B cell (primary cell): ENCODE data around the gene XRCC1. TPM values are rescaled to one million over a fixed set of nuclear protein-coding genes. Genes with fewer than 3 reads are reported as not detected.
A peak's percentile ranks its signal among the peaks of the same experiment; 100 is the strongest.

Experiments used
- ATAC-seq: fragments of 200-7000 bp; cut with Tn5 transposase; one replicate; pipeline ENCODE4 v1.10.0; 2021; ENCODE audit warnings: low read depth, mild to moderate bottlenecking, moderate number of reproducible peaks, moderate library complexity
- CTCF ChIA-PET: fragments of 350-600 bp; sonication (Branson Sonifier 250); formaldehyde crosslinking; loops from one replicate; lab custom pipeline; 2021; ENCODE audit warnings: antibody characterized with exemption, inconsistent platforms; lab: Charles Lee
- POLR2A ChIA-PET: fragments of 350-600 bp; sonication (Branson Sonifier 250); formaldehyde crosslinking; loops from one replicate; lab custom pipeline; 2021; ENCODE audit warnings: antibody characterized with exemption; lab: Charles Lee
- DNase-seq: peaks from one replicate; pipeline ENCODE4 v3.0.0; 2013
- H2AFZ ChIP-seq: 2 replicates; pipeline ENCODE4 v1.6.1; 2012; ENCODE audit warnings: mild to moderate bottlenecking, low read depth, low read length; ENCODE audit not compliant: insufficient read depth, poor library complexity, severe bottlenecking
- H3K27ac ChIP-seq, 2 donors: 1 replicate in 1 of 2; 2 replicates in 1 of 2; pipeline ENCODE4 v1.5.1; 2012 to 2013; ENCODE audit warnings: low read length in 2 of 2, mild to moderate bottlenecking in 2 of 2, moderate library complexity in 1 of 2
- H3K27me3 ChIP-seq, 4 experiments: fragments of 200-600 bp in 1 of 4; sonication (generic) in 1 of 4; replicated peaks in 1 of 4; 1 replicate in 2 of 4; 2 replicates in 2 of 4; pipeline versions ENCODE4 v1.6.1 to v1.7.0; 2013 to 2016; ENCODE audit warnings: low read length in 3 of 4, mild to moderate bottlenecking in 2 of 4, mixed read lengths in 1 of 4, moderate library complexity in 1 of 4; ENCODE audit not compliant: insufficient read depth in 4 of 4, control insufficient read depth in 3 of 4; ENCODE audit errors: control extremely low read depth in 1 of 4
- H3K36me3 ChIP-seq, 2 experiments: replicated peaks in 1 of 2; 1 replicate in 1 of 2; 2 replicates in 1 of 2; pipeline versions ENCODE4 v1.6.1 to v1.7.1; 2013; ENCODE audit warnings: low read length in 1 of 2; ENCODE audit not compliant: insufficient read depth in 2 of 2, control insufficient read depth in 1 of 2; ENCODE audit errors: control extremely low read depth in 1 of 2, extremely low read depth in 1 of 2
- H3K4me1 ChIP-seq, 2 donors: fragments of 200-600 bp in 1 of 2; sonication (generic) in 1 of 2; 1 replicate in 1 of 2; 2 replicates in 1 of 2; pipeline versions ENCODE4 v1.5.1 to v1.6.1; 2013 to 2017; ENCODE audit warnings: low read length in 2 of 2; ENCODE audit not compliant: control insufficient read depth in 2 of 2, insufficient read depth in 2 of 2
- H3K4me2 ChIP-seq: replicated peaks from 2 replicates; pipeline ENCODE3; 2012; ENCODE audit warnings: mild to moderate bottlenecking, low read depth, low read length; ENCODE audit not compliant: poor library complexity, severe bottlenecking
- H3K4me3 ChIP-seq, 5 experiments: fragments of 200-600 bp in 1 of 5; sonication (generic) in 1 of 5; 1 replicate in 3 of 5; 2 replicates in 2 of 5; pipeline versions ENCODE4 v1.5.1 to v1.7.0; 2011 to 2016; ENCODE audit warnings: low read length in 4 of 5, mild to moderate bottlenecking in 4 of 5, low read depth in 2 of 5, control low read depth in 1 of 5, moderate library complexity in 1 of 5; ENCODE audit not compliant: insufficient read depth in 1 of 5; ENCODE audit errors: control extremely low read depth in 1 of 5, extremely low read depth in 1 of 5
- H3K79me2 ChIP-seq: fragments of 200-600 bp; sonication (generic); one replicate; pipeline ENCODE4 v1.6.0; 2016; ENCODE audit warnings: low read length; ENCODE audit not compliant: control insufficient read depth, insufficient read depth
- H3K9ac ChIP-seq: fragments of 200-600 bp; sonication (generic); 2 replicates; pipeline ENCODE4 v1.6.1; 2017; ENCODE audit warnings: mild to moderate bottlenecking, low read length, moderate library complexity
- H3K9me3 ChIP-seq, 3 donors: one replicate each; pipeline versions ENCODE4 v1.6.1 to v1.7.1; 2013; ENCODE audit warnings: low read length in 2 of 3; ENCODE audit not compliant: control insufficient read depth in 2 of 3, insufficient read depth in 1 of 3; ENCODE audit errors: control extremely low read depth in 1 of 3
- H4K20me1 ChIP-seq: 2 replicates; pipeline ENCODE4 v1.6.0; 2012; ENCODE audit warnings: mild to moderate bottlenecking, low read length; ENCODE audit not compliant: insufficient read depth, control insufficient read depth, poor library complexity, severe bottlenecking
- H3K27ac Mint-ChIP-seq: one replicate; pipeline ENCODE4 v1.8.0; 2021; ENCODE audit warnings: mixed read lengths
- H3K27me3 Mint-ChIP-seq: one replicate; pipeline ENCODE4 v1.8.0; 2021; ENCODE audit warnings: mixed read lengths
- H3K4me1 Mint-ChIP-seq: one replicate; pipeline ENCODE4 v1.8.0; 2021; ENCODE audit warnings: mixed read lengths
- H3K4me3 Mint-ChIP-seq: one replicate; pipeline ENCODE4 v1.8.0; 2021; ENCODE audit warnings: mixed read lengths
- H3K9me3 Mint-ChIP-seq: one replicate; pipeline ENCODE4 v1.8.0; 2022; ENCODE audit warnings: mixed read lengths; ENCODE audit not compliant: insufficient read depth
- CTCF ChIP-seq: fragments of 200-600 bp; IDR thresholded peaks from one replicate; pipeline ENCODE4 v1.8.0; 2022; ENCODE audit warnings: antibody characterized with exemption, mild to moderate bottlenecking
- EZH2 ChIP-seq: IDR thresholded peaks from 2 replicates; pipeline ENCODE4 v1.6.1; 2012; ENCODE audit warnings: borderline replicate concordance, low read depth, mild to moderate bottlenecking, moderate library complexity, low read length; ENCODE audit not compliant: insufficient read depth, poor library complexity, severe bottlenecking
- WGBS: methylation state at CpG from one replicate; pipeline ENCODE4 v1.1.5; 2013; ENCODE audit warnings: missing lambda C conversion rate; ENCODE audit not compliant: insufficient coverage; 5-methylcytosine and 5-hydroxymethylcytosine counted together
- intact Hi-C: fragments of 100-400 bp; cut with micrococcal nuclease; formaldehyde crosslinking; loops from one replicate; pipeline ENCODE4 v1.10.0; 2022
- polyA plus RNA-seq: library from polyadenylated mRNA; depleted of rRNA; stranded (reverse); fragments of >200 nt; gene quantifications from 2 replicates; pipeline ENCODE4 v1.2.3, GENCODE V29; 2012
- total RNA-seq, 2 donors: library from RNA; stranded (reverse); fragments of 120-200 nt in 1 of 2; gene quantifications; 1 replicate in 1 of 2; 2 replicates in 1 of 2; pipeline versions ENCODE4 v1.2.3 to v1.2.4, GENCODE V29; 2013 to 2022

Gene XRCC1
- total and polyA plus RNA-seq, 2 donors (not counting 1 experiment from before 2014, with no cell fraction given) = 34.6 to 38.2 TPM

- no peaks in the 10 kb centered on the region for H3K27me3 Mint-ChIP-seq
- intact Hi-C loops = loop anchor here (1.0 kb wide), 5 partner anchors 16 to 251 kb away; partner anchors contain the start of genes SMG9 and ZNF575
- POLR2A ChIA-PET = interaction anchor here (0.5 to 2.9 kb wide), 9 partner anchors 14 to 105 kb away, joined by 3 to 13 read pairs (median 5); partner anchors contain the start of genes ETHE1 and ZNF575
Measured at GRCh38 chr19:43503501-43504425, 71.6 kb downstream of the XRCC1 start.

More at GRCh38 chr19:43503501-43504425, 71.6 kb downstream of the XRCC1 start:
- H3K4me2 ChIP-seq = peak overlapping the region; percentile 99
- CTCF ChIA-PET = interaction anchor here (0.7 to 3.6 kb wide), 7 partner anchors 15 to 71 kb away, joined by 3 to 45 read pairs (median 6); no protein-coding TSS in a partner anchor
- peaks cover 12 to 22% of the 10 kb centered on the region in 2 donors for H3K4me1 ChIP-seq
- no peaks in the 10 kb centered on the region for H3K9me3 Mint-ChIP-seq
- no peaks in the 10 kb centered on the region for H4K20me1 ChIP-seq
- peak overlapping the region; percentile 65 to 97 (median 76) for H3K4me3 ChIP-seq
- 2% methylated on average over 60 of the region's 64 CpGs for WGBS
- H3K4me1 Mint-ChIP-seq = peaks cover 23% of the 10 kb centered on the region
- peak overlapping the region; percentile 95 for H3K4me3 Mint-ChIP-seq
- H3K27ac ChIP-seq = peak overlapping the region; percentile 80 to 82
- ATAC-seq = peak; percentile 95
- H3K79me2 ChIP-seq = no peaks in the 10 kb centered on the region
- H3K27me3 ChIP-seq = no peaks in the 10 kb centered on the region
- H3K9ac ChIP-seq = peak overlapping the region; percentile 87
- DNase-seq = peak; percentile 97
- H3K27ac Mint-ChIP-seq = peak overlapping the region; percentile 98
- H3K9me3 ChIP-seq = no peaks in the 10 kb centered on the region
- peaks cover 1 to 2% of the 10 kb centered on the region in 2 experiments for H3K36me3 ChIP-seq
- peak overlapping the region; percentile 98 for H2AFZ ChIP-seq
- TF ChIP-seq EZH2 (no peak), CTCF (no peak)
